GM12874 (cell line): ENCODE data around the gene TMEM25.

Source experiments
- TF ChIP-seq, protein P1 (sequence below): IDR thresholded peaks from 2 replicates; pipeline ENCODE4 v1.5.1; 2011; ENCODE audit warnings: low read depth, mild to moderate bottlenecking, control low read depth, low read length, moderate library complexity; ENCODE audit not compliant: insufficient read depth

TMEM25 gene

DNA sequence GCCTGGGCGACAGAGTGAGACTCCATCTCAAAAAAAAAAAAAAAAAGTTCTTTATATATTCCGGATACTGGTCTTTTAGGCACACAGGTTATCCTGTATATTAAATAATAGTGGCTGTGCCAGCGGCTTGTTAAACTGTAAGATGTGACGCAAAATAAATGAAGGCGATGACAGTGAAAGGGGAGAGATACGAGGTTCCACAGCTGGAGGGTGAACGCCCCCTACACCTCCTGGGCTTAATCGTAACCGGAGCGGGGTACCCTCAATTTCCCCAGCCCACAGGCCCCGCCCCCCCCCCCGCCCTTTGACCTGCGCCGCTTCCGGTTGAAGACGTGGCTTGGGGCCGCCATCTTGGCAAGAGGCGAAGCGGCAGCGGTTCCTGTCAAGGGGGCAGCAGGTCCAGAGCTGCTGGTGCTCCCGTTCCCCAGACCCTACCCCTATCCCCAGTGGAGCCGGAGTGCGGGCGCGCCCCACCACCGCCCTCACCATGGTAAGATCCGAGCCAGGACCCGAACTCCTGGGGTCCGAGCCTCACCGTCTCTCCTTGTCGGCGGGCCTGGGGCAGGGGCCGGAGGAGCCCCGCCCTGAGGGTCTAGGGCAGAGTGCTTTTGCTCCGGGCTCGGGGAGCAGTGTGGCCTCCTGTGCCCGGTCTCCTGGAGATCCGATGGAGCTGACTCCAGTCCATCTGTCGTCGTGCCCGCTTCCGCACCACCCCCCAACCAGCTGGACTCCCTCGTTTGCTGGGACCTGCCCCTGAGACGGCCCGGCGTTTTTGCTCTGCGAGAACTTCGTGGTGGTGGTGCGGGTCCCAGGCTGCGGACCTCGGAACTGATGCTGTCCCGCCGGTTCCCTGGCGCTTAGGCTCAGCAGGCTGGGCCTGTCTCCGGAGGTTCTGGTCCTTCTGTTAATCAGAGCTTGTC is 41.3 kb downstream of the TMEM25 start, which contains the start of gene ARCN1:
TSS of gene ARCN1 (plus strand) at position 349 of the 920 bp plus-strand sequence. CDS start at position 488, 139 bp downstream.
- TF ChIP-seq, protein P1, sequence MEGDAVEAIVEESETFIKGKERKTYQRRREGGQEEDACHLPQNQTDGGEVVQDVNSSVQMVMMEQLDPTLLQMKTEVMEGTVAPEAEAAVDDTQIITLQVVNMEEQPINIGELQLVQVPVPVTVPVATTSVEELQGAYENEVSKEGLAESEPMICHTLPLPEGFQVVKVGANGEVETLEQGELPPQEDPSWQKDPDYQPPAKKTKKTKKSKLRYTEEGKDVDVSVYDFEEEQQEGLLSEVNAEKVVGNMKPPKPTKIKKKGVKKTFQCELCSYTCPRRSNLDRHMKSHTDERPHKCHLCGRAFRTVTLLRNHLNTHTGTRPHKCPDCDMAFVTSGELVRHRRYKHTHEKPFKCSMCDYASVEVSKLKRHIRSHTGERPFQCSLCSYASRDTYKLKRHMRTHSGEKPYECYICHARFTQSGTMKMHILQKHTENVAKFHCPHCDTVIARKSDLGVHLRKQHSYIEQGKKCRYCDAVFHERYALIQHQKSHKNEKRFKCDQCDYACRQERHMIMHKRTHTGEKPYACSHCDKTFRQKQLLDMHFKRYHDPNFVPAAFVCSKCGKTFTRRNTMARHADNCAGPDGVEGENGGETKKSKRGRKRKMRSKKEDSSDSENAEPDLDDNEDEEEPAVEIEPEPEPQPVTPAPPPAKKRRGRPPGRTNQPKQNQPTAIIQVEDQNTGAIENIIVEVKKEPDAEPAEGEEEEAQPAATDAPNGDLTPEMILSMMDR, result no peak

DNA sequence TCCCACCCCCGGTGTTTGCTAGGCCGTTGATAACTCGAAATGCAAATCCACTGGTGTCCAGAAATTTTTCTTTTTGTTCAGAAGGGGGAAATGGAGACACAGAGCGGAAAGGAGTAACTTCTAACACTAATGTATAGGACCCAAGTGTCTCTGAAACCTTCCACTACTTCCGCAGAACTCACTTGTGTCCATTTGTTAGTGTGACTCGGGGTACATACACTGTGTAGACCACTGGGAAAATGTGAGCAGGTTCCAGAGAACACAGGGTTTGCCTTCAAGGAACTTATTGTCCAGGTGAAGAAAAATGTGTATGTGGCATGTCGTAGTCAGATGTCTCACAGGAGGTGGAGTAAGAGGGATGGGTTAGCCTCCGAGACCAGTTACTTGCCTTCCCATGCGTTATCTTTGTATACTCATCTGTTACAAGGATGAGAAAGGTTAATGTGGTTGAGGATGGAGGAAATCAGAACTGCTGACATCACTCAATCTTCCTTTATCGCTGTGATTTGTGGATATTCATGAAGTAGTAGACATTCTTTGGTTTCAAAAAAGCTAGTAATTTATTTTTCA is 42.1 kb downstream of the TMEM25 start:
- TF ChIP-seq, protein P1, result no peak

DNA sequence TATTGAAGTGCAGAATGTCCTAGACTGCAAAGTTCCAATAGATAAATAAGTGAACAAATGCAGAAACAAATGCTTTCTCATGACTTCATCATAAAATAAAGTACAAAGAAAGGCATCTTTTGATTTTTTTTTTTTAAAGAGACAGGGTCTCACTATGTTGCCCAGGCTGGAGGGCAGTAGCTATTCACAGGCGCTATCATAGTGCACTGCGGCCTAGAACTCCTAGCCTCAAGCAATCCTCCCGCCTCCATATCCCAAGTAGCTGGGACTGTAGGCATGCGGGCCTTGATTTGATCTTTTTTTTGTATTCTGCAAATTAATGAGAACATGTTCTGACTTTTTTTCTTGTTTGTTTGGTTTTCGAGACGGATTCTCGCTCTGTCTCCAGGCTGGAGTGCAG is 43.6 kb downstream of the TMEM25 start:
- TF ChIP-seq, protein P1, result no peak

DNA sequence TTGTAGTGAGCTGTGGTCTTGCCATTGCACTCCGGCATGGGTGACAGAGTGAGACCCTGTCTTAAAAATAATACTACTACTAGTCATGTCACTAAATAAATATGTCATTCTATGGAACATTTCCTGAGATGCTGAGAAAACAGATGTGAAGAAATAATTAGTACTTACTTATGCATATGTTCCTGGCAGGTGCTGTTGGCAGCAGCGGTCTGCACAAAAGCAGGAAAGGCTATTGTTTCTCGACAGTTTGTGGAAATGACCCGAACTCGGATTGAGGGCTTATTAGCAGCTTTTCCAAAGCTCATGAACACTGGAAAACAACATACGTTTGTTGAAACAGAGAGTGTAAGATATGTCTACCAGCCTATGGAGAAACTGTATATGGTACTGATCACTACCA is 50.1 kb downstream of the TMEM25 start:
- TF ChIP-seq, protein P1, result no peak
